Measurements from ENCODE around the gene FEN1.
A peak's percentile ranks its signal among the peaks of the same experiment; 100 is the strongest.

DNA sequence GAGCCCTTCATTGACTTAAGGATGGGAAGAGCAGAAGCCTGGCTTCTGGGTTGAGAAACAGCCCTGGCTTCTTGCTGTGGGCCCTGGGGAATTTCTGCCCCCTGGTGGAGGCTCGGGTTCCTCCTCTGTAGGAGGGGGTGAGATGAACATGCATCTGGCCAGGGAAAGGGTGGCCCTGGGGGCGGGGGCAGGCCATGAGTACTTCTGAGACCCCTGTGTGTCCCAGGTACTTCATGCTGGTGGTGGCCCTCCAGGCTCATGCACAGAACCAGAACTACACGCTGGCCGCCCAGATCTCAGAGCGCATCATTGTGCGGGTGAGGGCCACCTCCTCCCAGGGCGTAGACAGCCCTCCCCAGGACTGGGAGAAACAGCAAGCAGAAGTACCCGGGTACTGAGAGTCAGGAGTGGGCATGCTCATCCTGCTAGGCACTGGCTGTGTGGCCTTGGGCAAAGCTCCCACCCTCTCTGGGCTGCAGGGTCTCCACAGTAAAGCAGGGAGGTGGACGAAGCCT, 16.1 kb upstream of the FEN1 start:
- TF ChIP-seq EP300 (IDR thresholded peaks at IDR 0.05) (no peak), POLR2AphosphoS5 (IDR thresholded peaks at IDR 0.05) (no peak)
- TF ChIP-seq, protein P1, sequence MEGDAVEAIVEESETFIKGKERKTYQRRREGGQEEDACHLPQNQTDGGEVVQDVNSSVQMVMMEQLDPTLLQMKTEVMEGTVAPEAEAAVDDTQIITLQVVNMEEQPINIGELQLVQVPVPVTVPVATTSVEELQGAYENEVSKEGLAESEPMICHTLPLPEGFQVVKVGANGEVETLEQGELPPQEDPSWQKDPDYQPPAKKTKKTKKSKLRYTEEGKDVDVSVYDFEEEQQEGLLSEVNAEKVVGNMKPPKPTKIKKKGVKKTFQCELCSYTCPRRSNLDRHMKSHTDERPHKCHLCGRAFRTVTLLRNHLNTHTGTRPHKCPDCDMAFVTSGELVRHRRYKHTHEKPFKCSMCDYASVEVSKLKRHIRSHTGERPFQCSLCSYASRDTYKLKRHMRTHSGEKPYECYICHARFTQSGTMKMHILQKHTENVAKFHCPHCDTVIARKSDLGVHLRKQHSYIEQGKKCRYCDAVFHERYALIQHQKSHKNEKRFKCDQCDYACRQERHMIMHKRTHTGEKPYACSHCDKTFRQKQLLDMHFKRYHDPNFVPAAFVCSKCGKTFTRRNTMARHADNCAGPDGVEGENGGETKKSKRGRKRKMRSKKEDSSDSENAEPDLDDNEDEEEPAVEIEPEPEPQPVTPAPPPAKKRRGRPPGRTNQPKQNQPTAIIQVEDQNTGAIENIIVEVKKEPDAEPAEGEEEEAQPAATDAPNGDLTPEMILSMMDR (IDR thresholded peaks at IDR 0.05), result peak in 3 of 4 experiments; percentile 30 to 55 (median 32)

Measured in gastroesophageal sphincter (tissue), 3 donors.